Urinary bladder (tissue), 4 donors: ENCODE results near the gene THAP7. TPM values are rescaled to one million over a fixed set of nuclear protein-coding genes. Genes with fewer than 3 reads are reported as not detected.

Experiments
- DNase-seq: peaks from one replicate; pipeline ENCODE4 v3.0.0-alpha.2; 2015; ENCODE audit errors: extremely low spot score
- H3K27ac ChIP-seq: one replicate; pipeline ENCODE4 v1.5.1; 2013; ENCODE audit warnings: low read depth, mild to moderate bottlenecking, moderate library complexity
- H3K36me3 ChIP-seq: one replicate; pipeline ENCODE4 v1.6.1; 2013; ENCODE audit warnings: mild to moderate bottlenecking, moderate library complexity; ENCODE audit not compliant: insufficient read depth
- H3K4me1 ChIP-seq: one replicate; pipeline ENCODE4 v1.6.1; 2013; ENCODE audit warnings: mild to moderate bottlenecking, moderate library complexity; ENCODE audit not compliant: insufficient read depth
- H3K4me3 ChIP-seq: one replicate; pipeline ENCODE4 v1.5.1; 2013; ENCODE audit warnings: low read depth, low read length
- WGBS: extraction: QIAGEN DNeasy Blood & Tissue Kit; methylation state at CpG from one replicate; pipeline ENCODE4 v1.1.7; 2013; 5-methylcytosine and 5-hydroxymethylcytosine counted together
- polyA plus RNA-seq: library from polyadenylated mRNA; stranded (reverse); fragments of 200-250 nt; gene quantifications from one replicate; pipeline ENCODE4 v1.2.3, GENCODE V29; 2013
- total RNA-seq: library from RNA; depleted of rRNA; stranded (reverse); fragments of >200 nt; gene quantifications from one replicate; pipeline ENCODE4 v1.2.3, GENCODE V29; 2014
- donor health status: healthy with polysubstance abuse.
- donor health status: healthy.

Gene THAP7
- total and polyA plus RNA-seq, 2 donors = 17.3 to 55.0 TPM

- H3K36me3 ChIP-seq = no peaks in the 10 kb centered on the region
Measured at GRCh38 chr22:20996598-20997535, 5.1 kb downstream of the THAP7 start.

GRCh38 chr22:20996031-20996410 is 5.9 kb downstream of the THAP7 start:
- 95% methylated on average over 10 of the region's 10 CpGs for WGBS
- Histone ChIP-seq H3K4me3 (no peak overlapping the region), H3K36me3 (no peaks in the 10 kb centered on the region), H3K4me1 (no peaks in the 10 kb centered on the region), H3K27ac (no peak overlapping the region)
- no peak for DNase-seq

More at GRCh38 chr22:20996598-20997535, 5.1 kb downstream of the THAP7 start:
- Histone ChIP-seq H3K27ac (no peak overlapping the region), H3K4me1 (no peaks in the 10 kb centered on the region), H3K4me3 (no peak overlapping the region)
- 89% methylated on average over 27 of the region's 27 CpGs for WGBS
- DNase-seq = no peak

GRCh38 chr22:20995329-20996030 is 6.4 kb downstream of the THAP7 start:
- WGBS = 90% methylated on average over 23 of the region's 23 CpGs
- Histone ChIP-seq H3K36me3 (no peaks in the 10 kb centered on the region), H3K4me1 (no peaks in the 10 kb centered on the region), H3K27ac (no peak overlapping the region), H3K4me3 (no peak overlapping the region)
- DNase-seq = no peak

- Histone ChIP-seq H3K27ac (no peak overlapping the region), H3K4me3 (no peak overlapping the region), H3K4me1 (no peaks in the 10 kb centered on the region), H3K36me3 (no peaks in the 10 kb centered on the region)
- WGBS = 93% methylated on average over 10 of the region's 10 CpGs
- no peak for DNase-seq
Measured at GRCh38 chr22:20994902-20995241, 7.0 kb downstream of the THAP7 start.

- WGBS = 91% methylated on average over 30 of the region's 30 CpGs
- H3K36me3 ChIP-seq = no peaks in the 10 kb centered on the region
Measured at GRCh38 chr22:20994128-20994901, 7.6 kb downstream of the THAP7 start.

GRCh38 chr22:20993304-20994127 is 8.4 kb downstream of the THAP7 start:
- H3K27ac ChIP-seq = no peak overlapping the region
- DNase-seq = no peak
- WGBS = 95% methylated on average over 29 of the region's 29 CpGs
- H3K4me3 ChIP-seq = no peak overlapping the region
- no peaks in the 10 kb centered on the region for H3K4me1 ChIP-seq
- H3K36me3 ChIP-seq = no peaks in the 10 kb centered on the region

More at GRCh38 chr22:20994128-20994901, 7.6 kb downstream of the THAP7 start:
- Histone ChIP-seq H3K4me3 (no peak overlapping the region), H3K4me1 (no peaks in the 10 kb centered on the region), H3K27ac (no peak overlapping the region)
- DNase-seq = no peak

GRCh38 chr22:20992456-20993303 is 9.2 kb downstream of the THAP7 start:
- Histone ChIP-seq H3K27ac (no peak overlapping the region), H3K4me3 (no peak overlapping the region), H3K36me3 (no peaks in the 10 kb centered on the region), H3K4me1 (no peaks in the 10 kb centered on the region)
- WGBS = 89% methylated on average over 21 of the region's 21 CpGs
- no peak for DNase-seq

GRCh38 chr22:20992056-20992442 is 9.9 kb downstream of the THAP7 start:
- no peaks in the 10 kb centered on the region for H3K4me1 ChIP-seq
- H3K36me3 ChIP-seq = no peaks in the 10 kb centered on the region
- whole genome bisulfite sequencing = 89% methylated on average over 7 of the region's 7 CpGs
- H3K27ac ChIP-seq = no peak overlapping the region
- H3K4me3 ChIP-seq = no peak overlapping the region
- DNase-seq = no peak

GRCh38 chr22:20991252-20992055 is 10.5 kb downstream of the THAP7 start:
- H3K27ac ChIP-seq = no peak overlapping the region
- no peaks in the 10 kb centered on the region for H3K36me3 ChIP-seq
- 93% methylated on average over 24 of the region's 24 CpGs for WGBS
- DNase-seq = no peak
- no peaks in the 10 kb centered on the region for H3K4me1 ChIP-seq
- H3K4me3 ChIP-seq = no peak overlapping the region

GRCh38 chr22:20990184-20991180 is 11.4 kb downstream of the THAP7 start:
- no peaks in the 10 kb centered on the region for H3K4me1 ChIP-seq
- WGBS = 78% methylated on average over 21 of the region's 21 CpGs
- H3K27ac ChIP-seq = no peak overlapping the region
- no peaks in the 10 kb centered on the region for H3K36me3 ChIP-seq
- no peak for DNase-seq
- H3K4me3 ChIP-seq = no peak overlapping the region
